T-cell (primary cell): Measurements from ENCODE around the gene ARHGDIG. TPM values are rescaled to one million over a fixed set of nuclear protein-coding genes. Genes with fewer than 3 reads are reported as not detected.

Experiments used
- ATAC-seq, 4 experiments: fragments of 200-7000 bp in 3 of 4; fragments of 150-1000 bp in 1 of 4; cut with Tn5 transposase; replicated peaks in 1 of 4; 1 replicate in 3 of 4; 2 replicates in 1 of 4; pipeline ENCODE4 v1.10.0; 2021; ENCODE audit warnings: moderate library complexity in 3 of 4, mild to moderate bottlenecking in 2 of 4, moderate number of reproducible peaks in 1 of 4
- CTCF ChIA-PET, 2 donors: fragments of 300-600 bp; sonication (Branson Sonifier 250); formaldehyde crosslinking; loops; one replicate each; lab custom pipeline; 2022; ENCODE audit warnings: antibody characterized with exemption in 2 of 2; lab: Charles Lee
- POLR2A ChIA-PET, 2 donors: fragments of 300-600 bp; sonication (Branson Sonifier 250); formaldehyde crosslinking; loops; one replicate each; lab custom pipeline; 2022; ENCODE audit warnings: antibody characterized with exemption in 2 of 2; lab: Charles Lee
- DNase-seq, 35 experiments: peaks; one replicate each; pipeline versions ENCODE4 v3.0.0 to v3.0.0-alpha.2; 2013 to 2023
- H3K27ac ChIP-seq: one replicate; pipeline ENCODE4 v1.5.1; 2013; ENCODE audit warnings: low read length
- H3K27me3 ChIP-seq, 2 experiments: replicated peaks in 1 of 2; 1 replicate in 1 of 2; 2 replicates in 1 of 2; pipeline versions ENCODE4 v1.6.1 to v1.7.0; 2013; ENCODE audit warnings: low read length in 1 of 2, mixed read lengths in 1 of 2; ENCODE audit not compliant: control insufficient read depth in 2 of 2, insufficient read depth in 2 of 2; ENCODE audit errors: extremely low read depth in 1 of 2
- H3K36me3 ChIP-seq, 2 donors: 1 replicate in 1 of 2; 2 replicates in 1 of 2; pipeline versions ENCODE4 v1.6.1 to v1.7.0; 2013; ENCODE audit warnings: low read length in 1 of 2; ENCODE audit not compliant: control insufficient read depth in 2 of 2, insufficient read depth in 1 of 2; ENCODE audit errors: extremely low read depth in 1 of 2
- H3K4me1 ChIP-seq, 2 experiments: 1 replicate in 1 of 2; 2 replicates in 1 of 2; pipeline versions ENCODE4 v1.6.1 to v1.7.0; 2013; ENCODE audit warnings: low read length in 2 of 2, mixed read lengths in 1 of 2; ENCODE audit not compliant: insufficient read depth in 2 of 2, control insufficient read depth in 1 of 2; ENCODE audit errors: extremely low read depth in 1 of 2
- H3K4me3 ChIP-seq, 2 donors: 1 replicate in 1 of 2; 2 replicates in 1 of 2; pipeline versions ENCODE4 v1.5.1 to v1.7.0; 2013; ENCODE audit warnings: mild to moderate bottlenecking in 2 of 2, low read length in 1 of 2, moderate library complexity in 1 of 2; ENCODE audit not compliant: control insufficient read depth in 1 of 2; ENCODE audit errors: extremely low read depth in 1 of 2
- H3K9me3 ChIP-seq: 2 replicates; pipeline ENCODE4 v1.7.0; 2013
- H3K27ac Mint-ChIP-seq, 2 donors: one replicate each; pipeline ENCODE4 v1.8.0; 2020 to 2021; ENCODE audit warnings: mild to moderate bottlenecking in 2 of 2, mixed read lengths in 2 of 2
- H3K27me3 Mint-ChIP-seq, 2 donors: one replicate each; pipeline ENCODE4 v1.8.0; 2021 to 2022; ENCODE audit warnings: mixed read lengths in 2 of 2
- H3K36me3 Mint-ChIP-seq: one replicate; pipeline ENCODE4 v1.8.0; 2021; ENCODE audit warnings: mixed read lengths
- H3K4me1 Mint-ChIP-seq, 3 donors: one replicate each; pipeline ENCODE4 v1.8.0; 2020 to 2022; ENCODE audit warnings: mixed read lengths in 3 of 3, mild to moderate bottlenecking in 1 of 3
- H3K4me3 Mint-ChIP-seq, 3 donors: one replicate each; pipeline ENCODE4 v1.8.0; 2020 to 2022; ENCODE audit warnings: mild to moderate bottlenecking in 3 of 3, mixed read lengths in 3 of 3, moderate library complexity in 3 of 3
- H3K9me3 Mint-ChIP-seq, 3 donors: one replicate each; pipeline ENCODE4 v1.8.0; 2020 to 2022; ENCODE audit warnings: mixed read lengths in 3 of 3
- WGBS: methylation state at CpG from one replicate; pipeline ENCODE4 v1.1.5; 2013; ENCODE audit warnings: missing lambda C conversion rate; ENCODE audit not compliant: insufficient coverage; 5-methylcytosine and 5-hydroxymethylcytosine counted together
- total RNA-seq, 35 experiments: library from RNA in 6 of 35; stranded (reverse) in 6 of 35; fragments of 120-200 nt in 1 of 35; gene quantifications; one replicate each; pipeline versions ENCODE4 v1.2.1 to v1.2.4 and lab custom pipeline; 2013 to 2026

The ARHGDIG gene
- total RNA-seq, 5 donors from 2014 or later (not counting 1 experiment from before 2014, with no cell fraction given), result 0.40 to 1.6 (median 0.59) TPM; not detected in 2

GRCh38 chr16:276426-277077, 3.8 kb upstream of the ARHGDIG start:
- H3K4me3 Mint-ChIP-seq, result peak overlapping the region; percentile 49 to 70 (median 57)
- ATAC-seq (no peak), DNase-seq (no peak)
- Histone ChIP-seq H3K4me3 (no peak overlapping the region), H3K9me3 (no peaks in the 10 kb centered on the region), H3K27ac (no peak overlapping the region), H3K4me1 (peaks cover 0 to 38% of the 10 kb centered on the region in 2 experiments), H3K27me3 (peaks cover 0 to 76% of the 10 kb centered on the region in 2 experiments), H3K36me3 (no peaks in the 10 kb centered on the region)
- peaks cover 16 to 24% of the 10 kb centered on the region in 2 donors for H3K27me3 Mint-ChIP-seq
- ChIA-PET POLR2A (no interaction called here), CTCF (no interaction called here)
- H3K36me3 Mint-ChIP-seq, result no peaks in the 10 kb centered on the region
- H3K27ac Mint-ChIP-seq, result peak overlapping the region in 1 of 2 donors; percentile 52
- no peaks in the 10 kb centered on the region for H3K9me3 Mint-ChIP-seq
- 93% methylated on average over 19 of the region's 20 CpGs for WGBS
- peaks cover 8 to 18% (median 10%) of the 10 kb centered on the region in 3 donors for H3K4me1 Mint-ChIP-seq

DNA sequence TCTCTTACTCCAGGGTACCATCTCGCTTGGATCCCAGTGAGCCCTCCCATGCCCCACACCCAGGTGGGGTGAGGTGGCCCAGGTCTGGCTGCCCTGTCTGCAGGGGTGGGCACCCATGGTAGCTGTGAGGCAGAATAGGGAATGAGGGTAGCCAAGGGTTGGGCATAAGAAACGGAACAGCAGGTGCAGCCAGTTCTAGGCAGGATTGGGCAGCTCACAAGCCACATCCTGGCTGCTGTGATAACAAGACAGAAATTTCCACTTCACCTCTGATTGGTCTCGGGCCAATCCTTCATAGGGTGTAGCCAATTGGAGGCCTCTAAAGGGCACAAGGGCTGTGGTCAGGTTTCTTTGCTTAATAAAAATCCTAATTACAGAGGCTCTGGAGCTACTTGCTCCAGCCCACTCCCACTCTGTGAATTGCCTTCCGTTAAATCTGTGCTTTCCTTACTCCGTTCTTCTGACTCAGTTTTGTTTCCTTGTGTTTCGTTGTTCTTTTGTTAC, 1.5 kb upstream of the ARHGDIG start:
- Histone ChIP-seq H3K27ac (no peak overlapping the region), H3K36me3 (no peaks in the 10 kb centered on the region), H3K4me1 (peaks cover 0 to 39% of the 10 kb centered on the region in 2 experiments), H3K4me3 (no peak overlapping the region), H3K27me3 (peaks cover 0 to 78% of the 10 kb centered on the region in 2 experiments), H3K9me3 (no peaks in the 10 kb centered on the region)
- peak in 27 of 35 experiments; percentile 3 to 64 (median 25) for DNase-seq
- no peak overlapping the region for H3K27ac Mint-ChIP-seq
- peaks cover 16 to 25% of the 10 kb centered on the region in 2 donors for H3K27me3 Mint-ChIP-seq
- ChIA-PET CTCF (interaction anchor here in 1 of 2 donors (0.6 kb wide), 1 partner anchor 17 kb away, joined by 3 read pairs; no protein-coding TSS in a partner anchor), POLR2A (no interaction called here)
- H3K36me3 Mint-ChIP-seq, result no peaks in the 10 kb centered on the region
- WGBS, result 100% methylated on average over 1 of the region's 6 CpGs
- peak; percentile 53 to 88 (median 67) for ATAC-seq
- H3K9me3 Mint-ChIP-seq, result no peaks in the 10 kb centered on the region
- peaks cover 8 to 16% (median 10%) of the 10 kb centered on the region in 3 donors for H3K4me1 Mint-ChIP-seq
- peak overlapping the region in 1 of 3 donors; percentile 55 for H3K4me3 Mint-ChIP-seq

GRCh38 chr16:279531-279930, 860 bp upstream of the ARHGDIG start:
- H3K27me3 ChIP-seq, result peaks cover 0 to 71% of the 10 kb centered on the region in 2 experiments
- H3K27ac ChIP-seq, result no peak overlapping the region
- ATAC-seq, result no peak
- no peak for DNase-seq
- H3K4me3 ChIP-seq, result no peak overlapping the region
- Mint-ChIP-seq H3K27ac (no peak overlapping the region), H3K4me3 (peak overlapping the region in 1 of 3 donors; percentile 55), H3K9me3 (no peaks in the 10 kb centered on the region), H3K27me3 (peaks cover 16 to 25% of the 10 kb centered on the region in 2 donors), H3K36me3 (no peaks in the 10 kb centered on the region), H3K4me1 (peaks cover 8 to 16% (median 10%) of the 10 kb centered on the region in 3 donors)
- no peaks in the 10 kb centered on the region for H3K9me3 ChIP-seq
- 92% methylated on average over 4 of the region's 7 CpGs for WGBS
- H3K4me1 ChIP-seq, result peaks cover 0 to 39% of the 10 kb centered on the region in 2 experiments
- ChIA-PET POLR2A (no interaction called here), CTCF (no interaction called here)
- no peaks in the 10 kb centered on the region for H3K36me3 ChIP-seq

DNA sequence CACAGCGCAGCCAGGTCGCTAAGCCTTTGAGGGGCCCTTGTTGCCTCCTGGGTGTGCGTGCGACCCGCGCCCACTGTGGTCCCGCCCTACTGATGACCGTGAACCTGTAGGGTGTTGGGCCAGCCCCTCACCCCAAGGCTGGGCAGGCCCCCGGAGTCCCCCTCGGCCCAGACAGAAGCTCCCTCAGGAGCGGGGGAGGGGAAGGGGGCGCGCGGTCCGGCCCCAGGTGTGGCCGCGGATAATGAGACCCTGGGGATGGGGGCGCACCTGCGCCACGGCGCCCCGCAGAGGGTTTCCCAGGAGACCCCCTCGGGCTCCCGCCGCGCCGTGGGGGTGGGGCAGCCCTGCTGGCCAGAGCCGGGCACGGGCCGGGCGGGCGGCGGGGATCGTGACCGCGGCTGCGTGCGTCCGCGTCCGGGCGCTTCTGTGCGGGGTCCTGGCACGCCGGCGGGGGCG, 358 bp upstream of the ARHGDIG start:
- ATAC-seq, result no peak
- no peak for DNase-seq
- H3K36me3 ChIP-seq, result no peaks in the 10 kb centered on the region
- no peak overlapping the region for H3K27ac Mint-ChIP-seq
- peaks cover 8 to 16% (median 10%) of the 10 kb centered on the region in 3 donors for H3K4me1 Mint-ChIP-seq
- no peak overlapping the region for H3K4me3 ChIP-seq
- H3K27me3 ChIP-seq, result peaks cover 0 to 66% of the 10 kb centered on the region in 2 experiments
- H3K27ac ChIP-seq, result no peak overlapping the region
- peaks cover 16 to 24% of the 10 kb centered on the region in 2 donors for H3K27me3 Mint-ChIP-seq
- no peaks in the 10 kb centered on the region for H3K9me3 Mint-ChIP-seq
- POLR2A ChIA-PET, result no interaction called here
- H3K9me3 ChIP-seq, result no peaks in the 10 kb centered on the region
- no peak overlapping the region for H3K4me3 Mint-ChIP-seq
- H3K4me1 ChIP-seq, result peaks cover 0 to 34% of the 10 kb centered on the region in 2 experiments
- WGBS, result 17% methylated on average over 36 of the region's 47 CpGs
- H3K36me3 Mint-ChIP-seq, result no peaks in the 10 kb centered on the region
- CTCF ChIA-PET, result no interaction called here

DNA sequence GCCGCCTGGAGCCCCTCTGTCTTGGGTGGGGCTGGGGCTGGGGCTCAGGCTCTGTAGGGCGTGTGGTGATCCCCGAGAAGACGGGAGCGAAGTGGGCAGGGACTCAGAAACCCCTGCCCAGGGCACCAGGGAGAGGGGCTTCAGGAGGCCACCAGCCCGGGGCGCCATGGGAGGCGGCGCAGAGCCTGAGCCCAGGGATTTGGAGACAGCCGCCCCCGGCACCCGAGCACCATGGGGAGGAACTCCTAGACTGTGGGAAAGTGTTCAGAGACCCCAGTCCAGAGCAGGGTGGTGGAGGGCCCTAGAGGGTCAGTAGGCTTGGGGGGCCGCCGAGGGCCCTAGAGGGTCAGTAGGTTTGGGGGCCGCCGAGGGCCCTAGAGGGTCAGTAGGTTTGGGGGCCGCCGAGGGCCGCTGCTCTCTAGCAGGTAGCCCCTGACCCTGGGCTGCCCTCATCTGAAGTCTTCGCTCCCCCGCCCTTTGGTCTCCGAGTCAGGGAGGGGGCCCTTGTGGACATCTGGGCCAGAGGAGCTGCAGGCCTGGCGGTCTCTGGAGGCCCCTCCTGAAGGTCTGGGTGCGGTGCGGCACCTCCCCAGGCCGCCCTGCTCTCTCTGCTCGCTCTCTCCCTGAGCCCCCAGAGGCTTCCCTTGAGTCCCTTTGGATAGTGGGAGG, 734 bp downstream of the ARHGDIG start:
- H3K36me3 ChIP-seq, result no peaks in the 10 kb centered on the region
- H3K4me1 ChIP-seq, result peaks cover 0 to 28% of the 10 kb centered on the region in 2 experiments
- POLR2A ChIA-PET, result no interaction called here
- H3K9me3 Mint-ChIP-seq, result no peaks in the 10 kb centered on the region
- peaks cover 15 to 23% of the 10 kb centered on the region in 2 donors for H3K27me3 Mint-ChIP-seq
- CTCF ChIA-PET, result no interaction called here
- H3K4me3 Mint-ChIP-seq, result peak overlapping the region in 2 of 3 donors; percentile 39 to 40
- no peak overlapping the region for H3K27ac ChIP-seq
- no peak overlapping the region for H3K27ac Mint-ChIP-seq
- no peaks in the 10 kb centered on the region for H3K36me3 Mint-ChIP-seq
- H3K4me3 ChIP-seq, result no peak overlapping the region
- no peak for ATAC-seq
- DNase-seq, result no peak
- H3K27me3 ChIP-seq, result peaks cover 0 to 59% of the 10 kb centered on the region in 2 experiments
- WGBS, result 54% methylated on average over 22 of the region's 27 CpGs
- H3K9me3 ChIP-seq, result no peaks in the 10 kb centered on the region
- peaks cover 8 to 15% (median 9%) of the 10 kb centered on the region in 3 donors for H3K4me1 Mint-ChIP-seq

GRCh38 chr16:281660-282255, 1.4 kb downstream of the ARHGDIG start:
- H3K9me3 ChIP-seq, result no peaks in the 10 kb centered on the region
- Mint-ChIP-seq H3K36me3 (peaks cover 4% of the 10 kb centered on the region), H3K27me3 (peaks cover 10 to 17% of the 10 kb centered on the region in 2 donors), H3K27ac (no peak overlapping the region), H3K9me3 (no peaks in the 10 kb centered on the region), H3K4me1 (peaks cover 7 to 12% (median 8%) of the 10 kb centered on the region in 3 donors), H3K4me3 (peak overlapping the region in 1 of 3 donors; percentile 40)
- peaks cover 0 to 28% of the 10 kb centered on the region in 2 experiments for H3K4me1 ChIP-seq
- ChIA-PET POLR2A (no interaction called here), CTCF (no interaction called here)
- no peak for DNase-seq
- WGBS, result 85% methylated on average over 22 of the region's 25 CpGs
- ATAC-seq, result no peak
- no peak overlapping the region for H3K27ac ChIP-seq
- peaks cover 0 to 53% of the 10 kb centered on the region in 2 experiments for H3K27me3 ChIP-seq
- peaks cover 1 to 2% of the 10 kb centered on the region in 2 donors for H3K36me3 ChIP-seq
- H3K4me3 ChIP-seq, result no peak overlapping the region
